Measurements from ENCODE around the gene ZNF827. TPM values are rescaled to one million over a fixed set of nuclear protein-coding genes. Genes with fewer than 3 reads are reported as not detected.

The ZNF827 gene
- total RNA-seq, 1 donor from 2014 or later, result 21.2 TPM

GRCh38 chr4:145755802-145756201 lies 182.8 kb downstream of the ZNF827 start:
- no peak overlapping the region for H3K4me3 Mint-ChIP-seq
- H3K9me3 Mint-ChIP-seq, result no peaks in the 10 kb centered on the region
- H3K27ac Mint-ChIP-seq (ENCODE audit: unreplicated experiment), result no peak overlapping the region
- H3K36me3 Mint-ChIP-seq (ENCODE audit: low read depth), result peaks cover 16% of the 10 kb centered on the region
- H3K27me3 Mint-ChIP-seq (ENCODE audit: low read depth), result no peaks in the 10 kb centered on the region
- H3K4me1 Mint-ChIP-seq, result peaks cover 9% of the 10 kb centered on the region
- TF ChIP-seq CTCF (conservative IDR thresholded peaks at IDR 0.05), result no peak
- DNase-seq (ENCODE audit: low read depth, low spot score), result no peak

GRCh38 chr4:145743641-145744040 lies 195.0 kb downstream of the ZNF827 start:
- no peak overlapping the region for H3K27ac Mint-ChIP-seq (ENCODE audit: unreplicated experiment)
- no peaks in the 10 kb centered on the region for H3K4me1 Mint-ChIP-seq
- no peak overlapping the region for H3K4me3 Mint-ChIP-seq
- H3K36me3 Mint-ChIP-seq (ENCODE audit: low read depth), result no peaks in the 10 kb centered on the region
- H3K27me3 Mint-ChIP-seq (ENCODE audit: low read depth), result peaks cover 3% of the 10 kb centered on the region
- DNase-seq (ENCODE audit: low read depth, low spot score), result no peak
- TF ChIP-seq CTCF (conservative IDR thresholded peaks at IDR 0.05), result no peak
- peaks cover 8% of the 10 kb centered on the region for H3K9me3 Mint-ChIP-seq

GRCh38 chr4:145740806-145741205 lies 197.8 kb downstream of the ZNF827 start:
- TF ChIP-seq CTCF (conservative IDR thresholded peaks at IDR 0.05), result no peak
- H3K27ac Mint-ChIP-seq (ENCODE audit: unreplicated experiment), result no peak overlapping the region

GRCh38 chr4:145739845-145740244 lies 198.8 kb downstream of the ZNF827 start:
- H3K27me3 Mint-ChIP-seq (ENCODE audit: low read depth), result no peaks in the 10 kb centered on the region
- H3K4me1 Mint-ChIP-seq, result peaks cover 13% of the 10 kb centered on the region
- H3K4me3 Mint-ChIP-seq, result no peak overlapping the region
- no peaks in the 10 kb centered on the region for H3K36me3 Mint-ChIP-seq (ENCODE audit: low read depth)
- no peak overlapping the region for H3K27ac Mint-ChIP-seq (ENCODE audit: unreplicated experiment)
- no peak for TF ChIP-seq CTCF (conservative IDR thresholded peaks at IDR 0.05)
- H3K9me3 Mint-ChIP-seq, result peaks cover 5% of the 10 kb centered on the region
- no peak for DNase-seq (ENCODE audit: low read depth, low spot score)

More at GRCh38 chr4:145740806-145741205, 197.8 kb downstream of the ZNF827 start:
- DNase-seq (ENCODE audit: low read depth, low spot score), result no peak
- Mint-ChIP-seq H3K9me3 (peaks cover 5% of the 10 kb centered on the region), H3K36me3 (ENCODE audit: low read depth) (no peaks in the 10 kb centered on the region), H3K4me1 (peaks cover 3% of the 10 kb centered on the region), H3K4me3 (no peak overlapping the region), H3K27me3 (ENCODE audit: low read depth) (no peaks in the 10 kb centered on the region)

GRCh38 chr4:145736241-145736831 lies 202.3 kb downstream of the ZNF827 start:
- H3K27ac Mint-ChIP-seq (ENCODE audit: unreplicated experiment), result no peak overlapping the region
- peaks cover 34% of the 10 kb centered on the region for H3K4me1 Mint-ChIP-seq
- no peak overlapping the region for H3K4me3 Mint-ChIP-seq
- no peak for DNase-seq (ENCODE audit: low read depth, low spot score)
- H3K27me3 Mint-ChIP-seq (ENCODE audit: low read depth), result no peaks in the 10 kb centered on the region
- TF ChIP-seq CTCF (conservative IDR thresholded peaks at IDR 0.05), result no peak
- no peaks in the 10 kb centered on the region for H3K9me3 Mint-ChIP-seq
- H3K36me3 Mint-ChIP-seq (ENCODE audit: low read depth), result no peaks in the 10 kb centered on the region
